ENCODE results near the gene RBP2. TPM values are rescaled to one million over a fixed set of nuclear protein-coding genes. Genes with fewer than 3 reads are reported as not detected.

The RBP2 gene
- total RNA-seq, 2 donors from 2014 or later, result not detected

- no peak for ATAC-seq
- Mint-ChIP-seq H3K27ac (no peak overlapping the region), H3K27me3 (peaks cover 0 to 5% of the 10 kb centered on the region in 2 donors), H3K4me3 (no peak overlapping the region), H3K36me3 (no peaks in the 10 kb centered on the region), H3K9me3 (no peaks in the 10 kb centered on the region), H3K4me1 (ENCODE audit: low read depth in 2 of 2) (no peaks in the 10 kb centered on the region)
- DNase-seq (ENCODE audit: low spot score), result no peak
Observed at GRCh38 chr3:139447486-139447885, 28.8 kb downstream of the RBP2 start.

GRCh38 chr3:139444446-139444845, 31.9 kb downstream of the RBP2 start:
- H3K27me3 Mint-ChIP-seq, result peaks cover 0 to 5% of the 10 kb centered on the region in 2 donors
- H3K9me3 Mint-ChIP-seq, result no peaks in the 10 kb centered on the region
- no peak overlapping the region for H3K4me3 Mint-ChIP-seq
- H3K27ac Mint-ChIP-seq, result no peak overlapping the region
- H3K4me1 Mint-ChIP-seq (ENCODE audit: low read depth in 2 of 2), result no peaks in the 10 kb centered on the region
- H3K36me3 Mint-ChIP-seq, result no peaks in the 10 kb centered on the region
- DNase-seq (ENCODE audit: low spot score) (no peak), ATAC-seq (no peak)

- no peak overlapping the region for H3K27ac Mint-ChIP-seq
- H3K4me3 Mint-ChIP-seq, result no peak overlapping the region
- no peaks in the 10 kb centered on the region for H3K36me3 Mint-ChIP-seq
- no peak for ATAC-seq
- H3K27me3 Mint-ChIP-seq, result peaks cover 0 to 5% of the 10 kb centered on the region in 2 donors
- no peaks in the 10 kb centered on the region for H3K9me3 Mint-ChIP-seq
- DNase-seq (ENCODE audit: low spot score), result no peak
- H3K4me1 Mint-ChIP-seq (ENCODE audit: low read depth in 2 of 2), result no peaks in the 10 kb centered on the region
Observed at GRCh38 chr3:139443186-139443585, 33.1 kb downstream of the RBP2 start.

- H3K36me3 Mint-ChIP-seq, result no peaks in the 10 kb centered on the region
- no peak overlapping the region for H3K27ac Mint-ChIP-seq
- DNase-seq (ENCODE audit: low spot score) (no peak), ATAC-seq (no peak)
- no peaks in the 10 kb centered on the region for H3K4me1 Mint-ChIP-seq (ENCODE audit: low read depth in 2 of 2)
- H3K9me3 Mint-ChIP-seq, result no peaks in the 10 kb centered on the region
- peaks cover 0 to 5% of the 10 kb centered on the region in 2 donors for H3K27me3 Mint-ChIP-seq
- no peak overlapping the region for H3K4me3 Mint-ChIP-seq
Observed at GRCh38 chr3:139441656-139442055, 34.7 kb downstream of the RBP2 start.

GRCh38 chr3:139440639-139441556, 35.4 kb downstream of the RBP2 start:
- Mint-ChIP-seq H3K9me3 (no peaks in the 10 kb centered on the region), H3K4me3 (no peak overlapping the region), H3K4me1 (ENCODE audit: low read depth in 2 of 2) (no peaks in the 10 kb centered on the region), H3K27me3 (peaks cover 0 to 2% of the 10 kb centered on the region in 2 donors), H3K27ac (no peak overlapping the region), H3K36me3 (no peaks in the 10 kb centered on the region)
- DNase-seq (ENCODE audit: low spot score) (no peak), ATAC-seq (no peak)

GRCh38 chr3:139439278-139439677, 37.0 kb downstream of the RBP2 start:
- H3K36me3 Mint-ChIP-seq, result no peaks in the 10 kb centered on the region
- no peaks in the 10 kb centered on the region for H3K4me1 Mint-ChIP-seq (ENCODE audit: low read depth in 2 of 2)
- ATAC-seq, result no peak
- H3K27me3 Mint-ChIP-seq, result no peaks in the 10 kb centered on the region
- no peak overlapping the region for H3K4me3 Mint-ChIP-seq
- DNase-seq (ENCODE audit: low spot score), result no peak
- no peak overlapping the region for H3K27ac Mint-ChIP-seq
- H3K9me3 Mint-ChIP-seq, result no peaks in the 10 kb centered on the region

GRCh38 chr3:139434764-139435307, 41.5 kb downstream of the RBP2 start:
- H3K36me3 Mint-ChIP-seq, result no peaks in the 10 kb centered on the region

GRCh38 chr3:139434228-139434627, 42.1 kb downstream of the RBP2 start:
- H3K27ac Mint-ChIP-seq, result no peak overlapping the region
- DNase-seq (ENCODE audit: low spot score), result no peak
- H3K9me3 Mint-ChIP-seq, result no peaks in the 10 kb centered on the region
- H3K36me3 Mint-ChIP-seq, result no peaks in the 10 kb centered on the region
- no peaks in the 10 kb centered on the region for H3K27me3 Mint-ChIP-seq
- no peak for ATAC-seq
- no peaks in the 10 kb centered on the region for H3K4me1 Mint-ChIP-seq (ENCODE audit: low read depth in 2 of 2)
- no peak overlapping the region for H3K4me3 Mint-ChIP-seq

More at GRCh38 chr3:139434764-139435307, 41.5 kb downstream of the RBP2 start:
- ATAC-seq (peak in 1 of 2 donors; percentile 40), DNase-seq (ENCODE audit: low spot score) (no peak)
- Mint-ChIP-seq H3K4me1 (ENCODE audit: low read depth in 2 of 2) (no peaks in the 10 kb centered on the region), H3K4me3 (no peak overlapping the region), H3K9me3 (no peaks in the 10 kb centered on the region), H3K27me3 (no peaks in the 10 kb centered on the region), H3K27ac (no peak overlapping the region)

- no peak for DNase-seq (ENCODE audit: low spot score)
- no peak overlapping the region for H3K27ac Mint-ChIP-seq
- H3K4me1 Mint-ChIP-seq (ENCODE audit: low read depth in 2 of 2), result no peaks in the 10 kb centered on the region
- H3K36me3 Mint-ChIP-seq, result no peaks in the 10 kb centered on the region
- H3K9me3 Mint-ChIP-seq, result no peaks in the 10 kb centered on the region
- no peak for ATAC-seq
- H3K27me3 Mint-ChIP-seq, result no peaks in the 10 kb centered on the region
- no peak overlapping the region for H3K4me3 Mint-ChIP-seq
Observed at GRCh38 chr3:139433089-139433488, 43.2 kb downstream of the RBP2 start.

DNA sequence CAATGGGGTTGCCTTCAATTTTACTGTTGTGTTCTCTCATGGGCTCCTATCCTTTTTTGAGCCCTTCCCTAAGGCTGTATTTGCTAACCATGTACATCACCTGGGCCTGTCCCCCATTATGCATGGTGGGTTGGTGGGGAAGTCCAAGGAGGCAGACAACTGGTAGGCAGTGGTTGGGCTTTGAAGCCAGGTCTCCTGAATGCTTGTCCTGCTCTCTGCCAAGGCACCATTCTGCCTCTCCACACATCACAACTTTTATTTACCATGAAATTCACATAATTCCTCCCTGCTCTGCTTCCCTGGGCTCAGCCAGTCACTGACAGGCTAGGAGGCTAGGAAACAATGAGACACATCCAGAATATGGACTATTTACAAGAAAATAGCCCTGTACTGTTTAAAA, 45.8 kb downstream of the RBP2 start:
- H3K27me3 Mint-ChIP-seq, result no peaks in the 10 kb centered on the region

GRCh38 chr3:139427283-139428060, 48.8 kb downstream of the RBP2 start:
- Mint-ChIP-seq H3K36me3 (no peaks in the 10 kb centered on the region), H3K4me3 (no peak overlapping the region), H3K9me3 (no peaks in the 10 kb centered on the region), H3K27ac (no peak overlapping the region), H3K27me3 (no peaks in the 10 kb centered on the region), H3K4me1 (ENCODE audit: low read depth in 2 of 2) (peaks cover 0 to 4% of the 10 kb centered on the region in 2 donors)
- ATAC-seq (peak; percentile 57 to 77), DNase-seq (ENCODE audit: low spot score) (no peak)

More for the DNA sequence above, 45.8 kb downstream of the RBP2 start:
- ATAC-seq (no peak), DNase-seq (ENCODE audit: low spot score) (no peak)
- H3K4me3 Mint-ChIP-seq, result no peak overlapping the region
- H3K27ac Mint-ChIP-seq, result no peak overlapping the region
- H3K9me3 Mint-ChIP-seq, result no peaks in the 10 kb centered on the region
- no peaks in the 10 kb centered on the region for H3K36me3 Mint-ChIP-seq
- peaks cover 0 to 4% of the 10 kb centered on the region in 2 donors for H3K4me1 Mint-ChIP-seq (ENCODE audit: low read depth in 2 of 2)

GRCh38 chr3:139425745-139426400, 50.4 kb downstream of the RBP2 start:
- no peak overlapping the region for H3K27ac Mint-ChIP-seq
- ATAC-seq, result no peak

GRCh38 chr3:139423232-139423631, 53.1 kb downstream of the RBP2 start:
- ATAC-seq (no peak), DNase-seq (ENCODE audit: low spot score) (no peak)
- Mint-ChIP-seq H3K9me3 (no peaks in the 10 kb centered on the region), H3K27ac (no peak overlapping the region), H3K4me1 (ENCODE audit: low read depth in 2 of 2) (peaks cover 0 to 4% of the 10 kb centered on the region in 2 donors), H3K36me3 (no peaks in the 10 kb centered on the region), H3K27me3 (no peaks in the 10 kb centered on the region), H3K4me3 (no peak overlapping the region)

More at GRCh38 chr3:139425745-139426400, 50.4 kb downstream of the RBP2 start:
- no peak overlapping the region for H3K4me3 Mint-ChIP-seq
- no peaks in the 10 kb centered on the region for H3K36me3 Mint-ChIP-seq
- peaks cover 0 to 4% of the 10 kb centered on the region in 2 donors for H3K4me1 Mint-ChIP-seq (ENCODE audit: low read depth in 2 of 2)
- no peak for DNase-seq (ENCODE audit: low spot score)
- no peaks in the 10 kb centered on the region for H3K27me3 Mint-ChIP-seq
- H3K9me3 Mint-ChIP-seq, result no peaks in the 10 kb centered on the region

Data from natural killer cell treated with Interleukin-12 subunit alpha and Interleukin-12 subunit beta and Interleukin-15 and Interleukin-18, amount 100 ng/mL, for 72 hours (primary cell).